ENCODE measurements around the gene PYGB. TPM values are rescaled to one million over a fixed set of nuclear protein-coding genes. Genes with fewer than 3 reads are reported as not detected.

The PYGB gene
- total and polyA plus RNA-seq, 2 experiments from 2014 or later, result 45.3 to 61.1 TPM

DNA sequence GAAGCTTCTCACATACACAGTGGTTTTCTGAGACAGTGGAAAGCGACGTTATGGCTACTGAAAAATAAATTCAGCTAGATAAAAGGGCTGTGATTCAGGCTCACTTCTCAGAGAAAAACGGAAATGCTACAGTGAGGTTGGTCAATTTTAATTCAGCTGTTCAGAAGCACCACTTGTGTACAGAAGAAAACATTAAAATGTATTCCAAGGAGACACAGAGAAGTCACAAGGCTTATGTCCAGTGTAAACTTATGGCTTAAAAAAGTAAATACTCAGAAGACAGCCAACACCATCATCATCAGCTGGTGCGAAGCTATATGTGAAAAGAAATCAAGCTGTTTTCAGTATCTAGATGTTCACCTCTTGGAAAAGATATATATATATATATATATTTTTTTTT is 74.1 kb downstream of the PYGB start:
- Histone ChIP-seq H3K4me2 (no peak overlapping the region), H3K9me3 (ENCODE audit: low read depth) (no peaks in the 10 kb centered on the region), H3K36me3 (replicated peaks; ENCODE audit: insufficient read depth, low read depth) (no peaks in the 10 kb centered on the region), H2AFZ (no peak overlapping the region), H3K4me3 (no peak overlapping the region), H3K27me3 (no peaks in the 10 kb centered on the region), H3K4me1 (ENCODE audit: insufficient read depth) (peaks cover 3% of the 10 kb centered on the region), H3K27ac (no peak overlapping the region), H3K9me2 (replicated peaks; ENCODE audit: insufficient read depth) (no peaks in the 10 kb centered on the region), H3K79me2 (peaks cover 51% of the 10 kb centered on the region), H4K20me1 (ENCODE audit: insufficient read depth, poor library complexity, severe bottlenecking) (peaks cover 2% of the 10 kb centered on the region)
- no peak for DNase-seq (ENCODE audit: low spot score)
- 88% methylated on average over 4 of the region's 4 CpGs for WGBS (ENCODE audit: low lambda C conversion rate, missing lambda C conversion rate)
- no peak for TF ChIP-seq EZH2 (IDR thresholded peaks at IDR 0.05; ENCODE audit: borderline replicate concordance)
- TF ChIP-seq EZH2phosphoT487 (IDR thresholded peaks at IDR 0.05; ENCODE audit: low read depth, severe bottlenecking, unreplicated experiment), result no peak
- TF ChIP-seq, protein P1, sequence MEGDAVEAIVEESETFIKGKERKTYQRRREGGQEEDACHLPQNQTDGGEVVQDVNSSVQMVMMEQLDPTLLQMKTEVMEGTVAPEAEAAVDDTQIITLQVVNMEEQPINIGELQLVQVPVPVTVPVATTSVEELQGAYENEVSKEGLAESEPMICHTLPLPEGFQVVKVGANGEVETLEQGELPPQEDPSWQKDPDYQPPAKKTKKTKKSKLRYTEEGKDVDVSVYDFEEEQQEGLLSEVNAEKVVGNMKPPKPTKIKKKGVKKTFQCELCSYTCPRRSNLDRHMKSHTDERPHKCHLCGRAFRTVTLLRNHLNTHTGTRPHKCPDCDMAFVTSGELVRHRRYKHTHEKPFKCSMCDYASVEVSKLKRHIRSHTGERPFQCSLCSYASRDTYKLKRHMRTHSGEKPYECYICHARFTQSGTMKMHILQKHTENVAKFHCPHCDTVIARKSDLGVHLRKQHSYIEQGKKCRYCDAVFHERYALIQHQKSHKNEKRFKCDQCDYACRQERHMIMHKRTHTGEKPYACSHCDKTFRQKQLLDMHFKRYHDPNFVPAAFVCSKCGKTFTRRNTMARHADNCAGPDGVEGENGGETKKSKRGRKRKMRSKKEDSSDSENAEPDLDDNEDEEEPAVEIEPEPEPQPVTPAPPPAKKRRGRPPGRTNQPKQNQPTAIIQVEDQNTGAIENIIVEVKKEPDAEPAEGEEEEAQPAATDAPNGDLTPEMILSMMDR (IDR thresholded peaks at IDR 0.05; ENCODE audit: poor library complexity), result no peak

DNA sequence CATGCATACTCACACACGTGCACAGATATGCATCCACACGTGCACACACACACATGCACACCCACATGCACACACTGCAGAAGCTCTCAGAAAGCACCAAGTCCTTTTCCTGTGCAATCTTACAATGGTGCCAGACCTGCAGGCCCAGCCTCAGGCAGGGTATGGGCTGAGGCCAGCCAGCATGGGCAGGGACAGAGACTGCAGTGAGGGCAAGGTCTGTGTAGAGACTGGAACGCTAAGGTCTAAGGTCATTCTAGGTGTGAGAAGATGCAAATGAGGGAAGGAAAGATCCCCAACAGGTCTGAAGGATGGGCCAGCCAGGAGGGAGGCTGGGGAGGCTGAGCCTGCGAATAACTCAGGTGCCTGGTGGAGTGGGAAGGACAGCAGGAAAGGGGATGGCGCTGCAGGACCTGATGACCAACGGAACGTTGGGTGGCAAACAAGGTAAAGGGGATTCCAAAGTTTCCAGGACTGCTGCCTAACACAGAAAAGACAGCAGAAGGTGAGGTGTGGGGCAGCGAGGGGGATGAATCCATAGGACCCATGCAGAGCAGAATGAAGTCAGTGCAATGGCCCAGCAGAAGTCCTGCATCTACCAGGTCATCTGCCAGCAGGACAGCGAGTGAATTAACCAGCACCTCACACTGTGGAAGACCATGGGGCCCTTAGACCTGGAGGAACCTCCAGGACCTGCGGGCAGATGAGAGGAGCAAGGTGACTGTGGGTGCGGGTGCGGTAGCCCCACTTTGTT is 75.8 kb downstream of the PYGB start:
- H2AFZ ChIP-seq, result no peak overlapping the region
- H3K9me3 ChIP-seq (ENCODE audit: low read depth), result no peaks in the 10 kb centered on the region
- H3K4me3 ChIP-seq, result no peak overlapping the region
- H3K9me2 ChIP-seq (replicated peaks; ENCODE audit: insufficient read depth), result no peaks in the 10 kb centered on the region
- H3K27ac ChIP-seq, result no peak overlapping the region
- no peak for DNase-seq (ENCODE audit: low spot score)
- no peak for TF ChIP-seq EZH2phosphoT487 (IDR thresholded peaks at IDR 0.05; ENCODE audit: low read depth, severe bottlenecking, unreplicated experiment)
- TF ChIP-seq, protein P1 (IDR thresholded peaks at IDR 0.05; ENCODE audit: poor library complexity), result no peak
- no peak for TF ChIP-seq EZH2 (IDR thresholded peaks at IDR 0.05; ENCODE audit: borderline replicate concordance)
- no peak overlapping the region for H3K4me2 ChIP-seq
- no peaks in the 10 kb centered on the region for H3K36me3 ChIP-seq (replicated peaks; ENCODE audit: insufficient read depth, low read depth)
- H3K27me3 ChIP-seq, result no peaks in the 10 kb centered on the region
- H3K79me2 ChIP-seq, result peaks cover 61% of the 10 kb centered on the region
- H4K20me1 ChIP-seq (ENCODE audit: insufficient read depth, poor library complexity, severe bottlenecking), result peaks cover 2% of the 10 kb centered on the region
- 85% methylated on average over 12 of the region's 12 CpGs for WGBS (ENCODE audit: low lambda C conversion rate, missing lambda C conversion rate)
- H3K4me1 ChIP-seq (ENCODE audit: insufficient read depth), result peaks cover 3% of the 10 kb centered on the region

DNA sequence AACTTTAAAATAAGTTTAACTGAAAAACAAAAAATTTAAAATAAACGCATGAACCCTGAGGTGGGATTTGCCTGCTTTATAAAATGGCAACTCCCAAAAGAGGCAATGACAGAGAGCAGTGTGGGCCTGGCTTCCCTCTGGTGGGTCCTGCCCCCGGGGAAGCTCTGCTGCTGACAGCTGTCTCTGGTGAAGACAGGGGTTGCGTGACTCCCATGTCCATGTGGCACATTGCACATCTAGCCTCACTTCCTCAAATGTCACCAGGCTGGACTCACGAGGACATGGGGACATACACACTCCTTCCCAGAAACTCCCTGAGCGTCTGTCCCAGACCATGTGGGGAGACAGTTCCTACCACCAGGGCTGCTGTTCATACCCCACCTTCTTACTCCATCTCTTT is 76.5 kb downstream of the PYGB start:
- peaks cover 3% of the 10 kb centered on the region for H3K4me1 ChIP-seq (ENCODE audit: insufficient read depth)
- no peaks in the 10 kb centered on the region for H3K9me3 ChIP-seq (ENCODE audit: low read depth)
- no peak overlapping the region for H3K4me3 ChIP-seq
- H2AFZ ChIP-seq, result no peak overlapping the region
- H3K79me2 ChIP-seq, result peaks cover 65% of the 10 kb centered on the region
- 69% methylated on average over 5 of the region's 5 CpGs for WGBS (ENCODE audit: low lambda C conversion rate, missing lambda C conversion rate)
- H3K36me3 ChIP-seq (replicated peaks; ENCODE audit: insufficient read depth, low read depth), result no peaks in the 10 kb centered on the region
- no peak for TF ChIP-seq EZH2phosphoT487 (IDR thresholded peaks at IDR 0.05; ENCODE audit: low read depth, severe bottlenecking, unreplicated experiment)
- TF ChIP-seq, protein P1 (IDR thresholded peaks at IDR 0.05; ENCODE audit: poor library complexity), result no peak
- no peak for TF ChIP-seq EZH2 (IDR thresholded peaks at IDR 0.05; ENCODE audit: borderline replicate concordance)
- peaks cover 2% of the 10 kb centered on the region for H4K20me1 ChIP-seq (ENCODE audit: insufficient read depth, poor library complexity, severe bottlenecking)
- H3K27ac ChIP-seq, result no peak overlapping the region
- no peak for DNase-seq (ENCODE audit: low spot score)
- no peaks in the 10 kb centered on the region for H3K9me2 ChIP-seq (replicated peaks; ENCODE audit: insufficient read depth)
- H3K27me3 ChIP-seq, result no peaks in the 10 kb centered on the region
- no peak overlapping the region for H3K4me2 ChIP-seq

Measured in hepatocyte (in vitro differentiated cells).